Measurements from ENCODE around the gene HMCN2.

DNA sequence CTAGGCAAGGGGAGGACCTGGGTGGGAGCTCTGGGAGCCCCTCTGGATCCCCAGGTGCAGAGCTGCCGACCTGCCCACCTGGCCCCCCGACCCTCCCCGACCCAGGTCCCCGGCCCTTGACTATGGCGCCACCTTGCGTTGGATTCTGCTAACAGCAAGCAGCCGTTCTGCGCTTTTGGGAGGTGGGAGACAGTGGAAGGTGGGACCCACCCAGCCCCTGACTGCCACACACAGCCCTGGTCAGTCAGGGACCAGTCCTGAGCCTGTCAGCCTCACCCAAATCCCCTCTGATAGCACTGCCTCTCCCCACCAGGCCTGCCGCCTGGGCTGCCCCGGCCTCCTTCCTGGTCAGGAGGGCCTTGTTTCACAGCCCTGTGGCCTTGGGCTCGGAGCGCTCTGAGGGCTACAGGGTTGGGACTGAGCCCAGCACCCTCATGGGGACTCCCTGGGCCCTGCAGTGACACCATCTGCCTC is 77.9 kb downstream of the HMCN2 start:
- TF ChIP-seq EZH2 (IDR thresholded peaks at IDR 0.05; ENCODE audit: borderline replicate concordance): no peak
- no peak for TF ChIP-seq EZH2phosphoT487 (IDR thresholded peaks at IDR 0.05; ENCODE audit: low read depth, severe bottlenecking, unreplicated experiment)
- TF ChIP-seq, protein P1, sequence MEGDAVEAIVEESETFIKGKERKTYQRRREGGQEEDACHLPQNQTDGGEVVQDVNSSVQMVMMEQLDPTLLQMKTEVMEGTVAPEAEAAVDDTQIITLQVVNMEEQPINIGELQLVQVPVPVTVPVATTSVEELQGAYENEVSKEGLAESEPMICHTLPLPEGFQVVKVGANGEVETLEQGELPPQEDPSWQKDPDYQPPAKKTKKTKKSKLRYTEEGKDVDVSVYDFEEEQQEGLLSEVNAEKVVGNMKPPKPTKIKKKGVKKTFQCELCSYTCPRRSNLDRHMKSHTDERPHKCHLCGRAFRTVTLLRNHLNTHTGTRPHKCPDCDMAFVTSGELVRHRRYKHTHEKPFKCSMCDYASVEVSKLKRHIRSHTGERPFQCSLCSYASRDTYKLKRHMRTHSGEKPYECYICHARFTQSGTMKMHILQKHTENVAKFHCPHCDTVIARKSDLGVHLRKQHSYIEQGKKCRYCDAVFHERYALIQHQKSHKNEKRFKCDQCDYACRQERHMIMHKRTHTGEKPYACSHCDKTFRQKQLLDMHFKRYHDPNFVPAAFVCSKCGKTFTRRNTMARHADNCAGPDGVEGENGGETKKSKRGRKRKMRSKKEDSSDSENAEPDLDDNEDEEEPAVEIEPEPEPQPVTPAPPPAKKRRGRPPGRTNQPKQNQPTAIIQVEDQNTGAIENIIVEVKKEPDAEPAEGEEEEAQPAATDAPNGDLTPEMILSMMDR (IDR thresholded peaks at IDR 0.05; ENCODE audit: poor library complexity): peak; percentile 91

Measured in hepatocyte (in vitro differentiated cells).